Neuronal stem cell (in vitro differentiated cells): ENCODE measurements around the gene HOXD9.

ENCODE experiments used
- DNase-seq: peaks from one replicate; pipeline ENCODE4 v3.0.0-alpha.2; 2013; ENCODE audit warnings: low spot score
- H2AFZ ChIP-seq: one replicate; pipeline ENCODE4 v1.6.1; 2013; ENCODE audit warnings: mild to moderate bottlenecking, low read length, inconsistent platforms
- H2AK5ac ChIP-seq: 2 replicates; pipeline ENCODE4 v1.6.1; 2013; ENCODE audit warnings: low read depth, mild to moderate bottlenecking, inconsistent platforms, low read length, moderate library complexity, mixed read lengths
- H2BK120ac ChIP-seq: 2 replicates; pipeline ENCODE4 v1.6.1; 2013; ENCODE audit warnings: low read depth, mild to moderate bottlenecking, inconsistent platforms, low read length, moderate library complexity, mixed read lengths
- H2BK12ac ChIP-seq: one replicate; pipeline ENCODE4 v1.6.1; 2013; ENCODE audit warnings: low read length, inconsistent platforms
- H2BK15ac ChIP-seq: 2 replicates; pipeline ENCODE4 v1.6.1; 2013; ENCODE audit warnings: mild to moderate bottlenecking, low read length, inconsistent platforms, mixed read lengths
- H2BK5ac ChIP-seq: one replicate; pipeline ENCODE4 v1.6.1; 2013; ENCODE audit warnings: inconsistent platforms, mild to moderate bottlenecking, low read length, moderate library complexity
- H3K14ac ChIP-seq: one replicate; pipeline ENCODE4 v1.6.1; 2013; ENCODE audit warnings: low read length, inconsistent platforms
- H3K18ac ChIP-seq: 2 replicates; pipeline ENCODE4 v1.6.1; 2013; ENCODE audit warnings: low read length, inconsistent platforms
- H3K23ac ChIP-seq: 2 replicates; pipeline ENCODE4 v1.6.1; 2013; ENCODE audit warnings: low read depth, mild to moderate bottlenecking, mixed read lengths, low read length, inconsistent platforms; ENCODE audit not compliant: poor library complexity
- H3K27ac ChIP-seq: replicated peaks from 3 replicates; pipeline ENCODE4 v1.5.1; 2013; ENCODE audit warnings: low read length, inconsistent platforms
- H3K27me3 ChIP-seq, 3 experiments: 2 replicates each; pipeline ENCODE4 v1.6.1; 2013; ENCODE audit warnings: low read length in 3 of 3, mild to moderate bottlenecking in 2 of 3, inconsistent platforms in 1 of 3, low read depth in 1 of 3, mixed read lengths in 1 of 3, moderate library complexity in 1 of 3; ENCODE audit not compliant: control insufficient read depth in 3 of 3, insufficient read depth in 3 of 3
- H3K36me3 ChIP-seq, 2 donors: replicated peaks in 1 of 2; 2 replicates each; pipeline ENCODE4 v1.6.1; 2013; ENCODE audit warnings: low read length in 2 of 2; ENCODE audit not compliant: control insufficient read depth in 2 of 2, insufficient read depth in 2 of 2
- H3K4ac ChIP-seq: 2 replicates; pipeline ENCODE4 v1.6.1; 2013; ENCODE audit warnings: inconsistent platforms, mild to moderate bottlenecking, low read length, moderate library complexity
- H3K4me1 ChIP-seq, 2 donors: 1 replicate in 1 of 2; 2 replicates in 1 of 2; pipeline ENCODE4 v1.6.1; 2013; ENCODE audit warnings: low read length in 2 of 2, low read depth in 1 of 2; ENCODE audit not compliant: control insufficient read depth in 2 of 2, insufficient read depth in 1 of 2
- H3K4me2 ChIP-seq: one replicate; pipeline ENCODE4 v1.6.1; 2013; ENCODE audit warnings: mild to moderate bottlenecking, low read length, inconsistent platforms; ENCODE audit not compliant: insufficient read depth, poor library complexity, severe bottlenecking
- H3K4me3 ChIP-seq, 2 donors: 2 replicates each; pipeline ENCODE4 v1.5.1; 2013; ENCODE audit warnings: low read length in 2 of 2, mild to moderate bottlenecking in 2 of 2, inconsistent platforms in 1 of 2, moderate library complexity in 1 of 2
- H3K79me1 ChIP-seq: one replicate; pipeline ENCODE4 v1.6.1; 2013; ENCODE audit warnings: low read depth, mild to moderate bottlenecking, inconsistent platforms, low read length, moderate library complexity
- H3K9ac ChIP-seq: one replicate; pipeline ENCODE4 v1.6.1; 2013; ENCODE audit warnings: mild to moderate bottlenecking, low read depth, low read length, inconsistent platforms; ENCODE audit not compliant: poor library complexity
- H3K9me3 ChIP-seq, 2 donors: replicated peaks in 1 of 2; 2 replicates each; pipeline versions ENCODE3 to v1.6.1; 2013; ENCODE audit warnings: low read length in 2 of 2, mild to moderate bottlenecking in 2 of 2, inconsistent platforms in 1 of 2, low read depth in 1 of 2, mixed read lengths in 1 of 2, moderate library complexity in 1 of 2; ENCODE audit not compliant: control insufficient read depth in 2 of 2, insufficient read depth in 1 of 2
- H4K8ac ChIP-seq: one replicate; pipeline ENCODE4 v1.6.1; 2013; ENCODE audit warnings: low read depth, mild to moderate bottlenecking, inconsistent platforms, low read length, moderate library complexity
- H4K91ac ChIP-seq: one replicate; pipeline ENCODE4 v1.6.1; 2013; ENCODE audit warnings: low read length, low read depth, mild to moderate bottlenecking, inconsistent platforms; ENCODE audit not compliant: poor library complexity
- WGBS, 2 donors: extraction: QIAGEN DNeasy Blood & Tissue Kit; methylation state at CpG; one replicate each; pipeline ENCODE4 v1.1.7; 2013; ENCODE audit warnings: missing lambda C conversion rate in 2 of 2, mixed read lengths in 1 of 2; ENCODE audit not compliant: insufficient read length in 2 of 2, insufficient replicate concordance in 1 of 2; ENCODE audit errors: extremely low coverage in 2 of 2; 5-methylcytosine and 5-hydroxymethylcytosine counted together

HOXD9 gene

GRCh38 chr2:176109192-176109901, 13.2 kb upstream of the HOXD9 start:
- no peaks in the 10 kb centered on the region for H3K36me3 ChIP-seq
- H3K79me1 ChIP-seq, result no peaks in the 10 kb centered on the region
- no peak overlapping the region for H3K4me3 ChIP-seq
- no peak overlapping the region for H3K18ac ChIP-seq
- H3K9ac ChIP-seq, result no peak overlapping the region
- peak overlapping the region; percentile 35 for H2AFZ ChIP-seq
- H3K14ac ChIP-seq, result no peak overlapping the region
- no peak overlapping the region for H2AK5ac ChIP-seq
- peaks cover 0 to 1% of the 10 kb centered on the region in 2 donors for H3K4me1 ChIP-seq
- no peak overlapping the region for H3K23ac ChIP-seq
- H2BK12ac ChIP-seq, result no peak overlapping the region
- no peak overlapping the region for H4K8ac ChIP-seq
- H3K27ac ChIP-seq, result no peak overlapping the region
- peaks cover 64 to 98% (median 98%) of the 10 kb centered on the region in 3 experiments for H3K27me3 ChIP-seq
- no CpG with 5 or more reads among the region's 26 CpGs for WGBS, 2 donors
- H2BK15ac ChIP-seq, result no peak overlapping the region
- H3K4ac ChIP-seq, result no peak overlapping the region
- H4K91ac ChIP-seq, result no peak overlapping the region
- peaks cover 0 to 4% of the 10 kb centered on the region in 2 donors for H3K9me3 ChIP-seq
- no peak overlapping the region for H3K4me2 ChIP-seq
- no peak overlapping the region for H2BK120ac ChIP-seq
- no peak for DNase-seq
- no peak overlapping the region for H2BK5ac ChIP-seq

- Histone ChIP-seq H2BK15ac (no peak overlapping the region), H3K9ac (no peak overlapping the region), H4K91ac (no peak overlapping the region), H3K27ac (no peak overlapping the region), H3K23ac (no peak overlapping the region), H3K27me3 (peaks cover 61 to 98% (median 98%) of the 10 kb centered on the region in 3 experiments), H4K8ac (no peak overlapping the region), H2BK120ac (no peak overlapping the region), H2AK5ac (no peak overlapping the region), H3K14ac (no peak overlapping the region), H3K4me2 (no peak overlapping the region), H3K79me1 (no peaks in the 10 kb centered on the region), H3K4me1 (peaks cover 0 to 1% of the 10 kb centered on the region in 2 donors), H3K4ac (no peak overlapping the region), H3K4me3 (no peak overlapping the region), H2AFZ (no peak overlapping the region), H3K36me3 (no peaks in the 10 kb centered on the region), H3K9me3 (peaks cover 0 to 4% of the 10 kb centered on the region in 2 donors), H3K18ac (no peak overlapping the region), H2BK12ac (no peak overlapping the region), H2BK5ac (no peak overlapping the region)
- no peak for DNase-seq
- WGBS, 2 donors, result no CpG with 5 or more reads among the region's 4 CpGs
Measured at GRCh38 chr2:176109946-176110345, 12.6 kb upstream of the HOXD9 start.

- H4K91ac ChIP-seq, result no peak overlapping the region
- H2AK5ac ChIP-seq, result no peak overlapping the region
- no peak overlapping the region for H3K14ac ChIP-seq
- no peak overlapping the region for H3K4me2 ChIP-seq
- H2BK5ac ChIP-seq, result no peak overlapping the region
- H3K18ac ChIP-seq, result no peak overlapping the region
- no peak overlapping the region for H3K9ac ChIP-seq
- H2BK15ac ChIP-seq, result no peak overlapping the region
- H2AFZ ChIP-seq, result no peak overlapping the region
- no peak overlapping the region for H2BK12ac ChIP-seq
- H3K4me1 ChIP-seq, result peaks cover 0 to 1% of the 10 kb centered on the region in 2 donors
- H3K9me3 ChIP-seq, result peaks cover 0 to 4% of the 10 kb centered on the region in 2 donors
- no peak overlapping the region for H3K23ac ChIP-seq
- H3K27ac ChIP-seq, result no peak overlapping the region
- no peaks in the 10 kb centered on the region for H3K36me3 ChIP-seq
- no peak overlapping the region for H2BK120ac ChIP-seq
- H3K27me3 ChIP-seq, result peaks cover 54 to 98% (median 96%) of the 10 kb centered on the region in 3 experiments
- no peak for DNase-seq
- H4K8ac ChIP-seq, result no peak overlapping the region
- H3K4ac ChIP-seq, result no peak overlapping the region
- no peak overlapping the region for H3K4me3 ChIP-seq
- no peaks in the 10 kb centered on the region for H3K79me1 ChIP-seq
- WGBS, 2 donors, result no CpG with 5 or more reads among the region's 7 CpGs
Measured at GRCh38 chr2:176110415-176111308, 11.9 kb upstream of the HOXD9 start.

GRCh38 chr2:176111309-176111663, 11.2 kb upstream of the HOXD9 start:
- Histone ChIP-seq H3K27me3 (peaks cover 54 to 98% (median 96%) of the 10 kb centered on the region in 3 experiments), H3K14ac (no peak overlapping the region), H3K4me2 (no peak overlapping the region), H2BK12ac (no peak overlapping the region), H3K9me3 (peaks cover 0 to 2% of the 10 kb centered on the region in 2 donors), H3K9ac (no peak overlapping the region), H4K8ac (no peak overlapping the region), H3K23ac (no peak overlapping the region), H3K4me3 (no peak overlapping the region), H2AK5ac (no peak overlapping the region), H2BK120ac (no peak overlapping the region), H4K91ac (no peak overlapping the region), H2AFZ (no peak overlapping the region), H2BK15ac (no peak overlapping the region), H3K27ac (no peak overlapping the region), H3K79me1 (no peaks in the 10 kb centered on the region), H2BK5ac (no peak overlapping the region), H3K18ac (no peak overlapping the region), H3K36me3 (no peaks in the 10 kb centered on the region), H3K4ac (no peak overlapping the region), H3K4me1 (peaks cover 0 to 1% of the 10 kb centered on the region in 2 donors)
- WGBS, 2 donors, result no CpG with 5 or more reads among the region's 16 CpGs
- DNase-seq, result no peak
